OCI-LY7 (cell line): Measurements from ENCODE around the gene TPK1. TPM values are rescaled to one million over a fixed set of nuclear protein-coding genes. Genes with fewer than 3 reads are reported as not detected.

Experiments used
- BruUV-seq: library from RNA; stranded (reverse); fragments of 400-500 nt; replicated peaks from 2 replicates; lab custom pipeline; 2021; lab: Mats Ljungman, UMichigan
- CTCF ChIA-PET: fragments of 300-600 bp; sonication (Branson Sonifier 250); formaldehyde crosslinking; loops from one replicate; lab custom pipeline; 2022; ENCODE audit warnings: antibody characterized with exemption; ENCODE audit not compliant: unreplicated experiment; lab: Charles Lee
- POLR2A ChIA-PET: fragments of 300-600 bp; sonication (Branson Sonifier 250); formaldehyde crosslinking; loops from one replicate; lab custom pipeline; 2022; ENCODE audit warnings: antibody characterized with exemption; lab: Charles Lee
- DNase-seq: peaks from one replicate; pipeline ENCODE4 v3.0.0-alpha.2; 2015; ENCODE audit warnings: low spot score
- H2AFZ ChIP-seq: fragments of 200-600 bp; sonication (generic), shearing (Covaris generic); 2 replicates; pipeline ENCODE4 v1.6.1; 2014; ENCODE audit warnings: mild to moderate bottlenecking, antibody characterized with exemption, low read length, moderate library complexity
- H3K27ac ChIP-seq: fragments of 200-600 bp; sonication (generic); 2 replicates; pipeline ENCODE4 v1.5.1; 2014; ENCODE audit warnings: mixed run types, low read depth, mild to moderate bottlenecking, moderate library complexity, low read length, inconsistent platforms; ENCODE audit not compliant: poor library complexity, severe bottlenecking
- H3K36me3 ChIP-seq: fragments of 200-600 bp; sonication (generic); 2 replicates; pipeline ENCODE4 v1.6.1; 2014; ENCODE audit warnings: mild to moderate bottlenecking, antibody characterized with exemption, low read length, moderate library complexity, mixed read lengths; ENCODE audit not compliant: insufficient read depth
- H3K4me1 ChIP-seq: fragments of 200-600 bp; sonication (generic); 2 replicates; pipeline ENCODE4 v1.5.1; 2014; ENCODE audit warnings: mild to moderate bottlenecking, low read length; ENCODE audit not compliant: insufficient read depth, poor library complexity, severe bottlenecking
- H3K4me2 ChIP-seq: fragments of 200-600 bp; sonication (generic); 2 replicates; pipeline ENCODE4 v1.6.1; 2014; ENCODE audit warnings: mild to moderate bottlenecking, low read length
- H3K4me3 ChIP-seq: fragments of 200-600 bp; sonication (generic); 2 replicates; pipeline ENCODE4 v1.5.1; 2014; ENCODE audit warnings: mild to moderate bottlenecking, low read depth, low read length; ENCODE audit not compliant: poor library complexity, severe bottlenecking
- H3K79me2 ChIP-seq: fragments of 200-600 bp; sonication (generic); 2 replicates; pipeline ENCODE4 v1.6.1; 2016; ENCODE audit warnings: low read depth, mild to moderate bottlenecking, low read length, moderate library complexity, mixed read lengths; ENCODE audit not compliant: insufficient read depth
- H3K9me2 ChIP-seq: fragments of 200-600 bp; sonication (generic); 2 replicates; pipeline ENCODE4 v1.6.1; 2016; ENCODE audit warnings: mild to moderate bottlenecking, low read length, mixed read lengths; ENCODE audit not compliant: insufficient read depth
- H3K9me3 ChIP-seq: fragments of 200-600 bp; sonication (generic); 2 replicates; pipeline ENCODE4 v1.6.1; 2014; ENCODE audit warnings: mild to moderate bottlenecking, mixed run types, low read length, mixed read lengths
- H4K20me1 ChIP-seq: fragments of 200-600 bp; sonication (generic); 2 replicates; pipeline ENCODE4 v1.6.1; 2014; ENCODE audit warnings: mild to moderate bottlenecking, antibody characterized with exemption, low read length, moderate library complexity, mixed read lengths; ENCODE audit not compliant: insufficient read depth
- EZH2phosphoT487 ChIP-seq: fragments of 200-600 bp; sonication (generic); IDR thresholded peaks from 2 replicates; pipeline ENCODE4 v1.6.1; 2018; ENCODE audit warnings: low read depth, borderline replicate concordance, mild to moderate bottlenecking, mixed run types, antibody characterized with exemption, low read length, moderate library complexity, mixed read lengths
- intact Hi-C: fragments of 100-400 bp; cut with micrococcal nuclease; formaldehyde crosslinking; loops from one replicate; pipeline ENCODE4 v1.10.0; 2022; ENCODE audit not compliant: unreplicated experiment
- total RNA-seq, 2 experiments: library from RNA; depleted of rRNA in 1 of 2; stranded (reverse); fragments of >200 nt in 1 of 2; shearing (Covaris generic) in 1 of 2; gene quantifications; 2 replicates each; pipeline ENCODE4 v1.2.3, GENCODE V29; 2014 to 2022
- TF ChIP-seq, protein P1 (sequence below): fragments of 200-600 bp; sonication (generic); conservative IDR thresholded peaks from 2 replicates; pipeline ENCODE4 v1.5.1; 2014; ENCODE audit warnings: mild to moderate bottlenecking, antibody characterized with exemption, low read length, moderate library complexity, mixed read lengths

The TPK1 gene
- total RNA-seq, 2 experiments from 2014 or later: 6.7 to 12.5 TPM

- BruUV-seq: no TSS peak
- Histone ChIP-seq H4K20me1 (no peaks in the 10 kb centered on the region), H3K27ac (no peak overlapping the region), H3K9me3 (no peaks in the 10 kb centered on the region), H3K9me2 (no peaks in the 10 kb centered on the region), H3K4me1 (peaks cover 8% of the 10 kb centered on the region), H3K79me2 (no peaks in the 10 kb centered on the region), H3K4me3 (no peak overlapping the region), H3K4me2 (no peak overlapping the region), H2AFZ (no peak overlapping the region), H3K36me3 (no peaks in the 10 kb centered on the region)
- intact Hi-C loops: no loop called here
- POLR2A ChIA-PET: interaction anchor here (0.6 kb wide), 1 partner anchor 81 kb away, joined by 3 read pairs; no protein-coding TSS in a partner anchor
- no peak for DNase-seq
- no peak for TF ChIP-seq EZH2phosphoT487
- TF ChIP-seq, protein P1, sequence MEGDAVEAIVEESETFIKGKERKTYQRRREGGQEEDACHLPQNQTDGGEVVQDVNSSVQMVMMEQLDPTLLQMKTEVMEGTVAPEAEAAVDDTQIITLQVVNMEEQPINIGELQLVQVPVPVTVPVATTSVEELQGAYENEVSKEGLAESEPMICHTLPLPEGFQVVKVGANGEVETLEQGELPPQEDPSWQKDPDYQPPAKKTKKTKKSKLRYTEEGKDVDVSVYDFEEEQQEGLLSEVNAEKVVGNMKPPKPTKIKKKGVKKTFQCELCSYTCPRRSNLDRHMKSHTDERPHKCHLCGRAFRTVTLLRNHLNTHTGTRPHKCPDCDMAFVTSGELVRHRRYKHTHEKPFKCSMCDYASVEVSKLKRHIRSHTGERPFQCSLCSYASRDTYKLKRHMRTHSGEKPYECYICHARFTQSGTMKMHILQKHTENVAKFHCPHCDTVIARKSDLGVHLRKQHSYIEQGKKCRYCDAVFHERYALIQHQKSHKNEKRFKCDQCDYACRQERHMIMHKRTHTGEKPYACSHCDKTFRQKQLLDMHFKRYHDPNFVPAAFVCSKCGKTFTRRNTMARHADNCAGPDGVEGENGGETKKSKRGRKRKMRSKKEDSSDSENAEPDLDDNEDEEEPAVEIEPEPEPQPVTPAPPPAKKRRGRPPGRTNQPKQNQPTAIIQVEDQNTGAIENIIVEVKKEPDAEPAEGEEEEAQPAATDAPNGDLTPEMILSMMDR: no peak
- CTCF ChIA-PET: no interaction called here
These were observed 38.9 kb downstream of the TPK1 start for GRCh38 chr7:144796919-144797318.

DNA sequence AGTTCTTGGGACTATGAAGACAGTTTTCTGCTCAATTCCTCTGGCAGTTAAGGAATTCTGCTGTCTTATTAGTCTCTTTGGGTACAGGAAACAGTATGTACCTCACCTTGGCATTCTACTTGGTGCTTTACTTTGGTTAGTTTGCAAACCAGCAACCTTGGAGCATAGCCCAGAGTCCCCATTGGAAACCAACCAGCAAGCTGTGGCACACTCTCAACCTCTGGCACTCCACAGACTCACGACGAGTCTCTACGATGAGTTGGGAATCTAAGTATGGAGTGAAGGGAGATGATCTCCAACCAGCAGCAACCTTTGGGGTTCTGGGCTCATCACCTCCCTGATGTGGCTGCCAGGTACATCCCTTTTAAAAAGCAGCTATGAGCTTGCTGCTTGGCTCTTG, 43.8 kb downstream of the TPK1 start:
- no peaks in the 10 kb centered on the region for H3K36me3 ChIP-seq
- no TSS peak for BruUV-seq
- H4K20me1 ChIP-seq: no peaks in the 10 kb centered on the region
- no peaks in the 10 kb centered on the region for H3K9me3 ChIP-seq
- H3K4me1 ChIP-seq: no peaks in the 10 kb centered on the region
- H3K9me2 ChIP-seq: no peaks in the 10 kb centered on the region
- intact Hi-C loops: no loop called here
- H3K27ac ChIP-seq: no peak overlapping the region
- no peak overlapping the region for H2AFZ ChIP-seq
- TF ChIP-seq EZH2phosphoT487: no peak
- TF ChIP-seq, protein P1: no peak
- no peak overlapping the region for H3K4me2 ChIP-seq
- no peaks in the 10 kb centered on the region for H3K79me2 ChIP-seq
- ChIA-PET CTCF (no interaction called here), POLR2A (interaction anchor here (0.7 kb wide), 1 partner anchor 1800 kb away, joined by 3 read pairs; no protein-coding TSS in a partner anchor)
- no peak overlapping the region for H3K4me3 ChIP-seq
- no peak for DNase-seq

GRCh38 chr7:144791488-144791887, 44.4 kb downstream of the TPK1 start:
- Histone ChIP-seq H3K4me2 (no peak overlapping the region), H3K4me1 (no peaks in the 10 kb centered on the region), H2AFZ (no peak overlapping the region), H3K4me3 (no peak overlapping the region), H3K79me2 (no peaks in the 10 kb centered on the region), H4K20me1 (no peaks in the 10 kb centered on the region), H3K27ac (no peak overlapping the region), H3K9me3 (no peaks in the 10 kb centered on the region), H3K9me2 (no peaks in the 10 kb centered on the region), H3K36me3 (no peaks in the 10 kb centered on the region)
- intact Hi-C loops: no loop called here
- no peak for TF ChIP-seq EZH2phosphoT487
- TF ChIP-seq, protein P1: no peak
- ChIA-PET CTCF (no interaction called here), POLR2A (no interaction called here)
- DNase-seq: no peak
- no TSS peak for BruUV-seq
